OCI-LY1 (cell line): ENCODE data around the gene RBKS.
"Not testable (repeated sequence)": the region's sequence is repeated elsewhere in the genome, so short reads cannot be mapped to it uniquely, and the experiment has no call there.

ENCODE experiments used
- H2AFZ ChIP-seq: fragments of 200-600 bp; sonication (generic), shearing (Covaris generic); 2 replicates; pipeline ENCODE4 v1.6.0; 2014; ENCODE audit warnings: antibody characterized with exemption, mild to moderate bottlenecking, low read length
- H3F3A ChIP-seq: fragments of 200-600 bp; sonication (generic), shearing (Covaris generic); 2 replicates; pipeline ENCODE4 v1.6.0; 2014; ENCODE audit warnings: mild to moderate bottlenecking, antibody characterized with exemption, low read length, moderate library complexity; ENCODE audit not compliant: insufficient read depth
- H3K27ac ChIP-seq: fragments of 200-600 bp; sonication (generic); 2 replicates; pipeline ENCODE4 v1.5.1; 2014; ENCODE audit warnings: low read length, mixed run types, mild to moderate bottlenecking, low read depth; ENCODE audit not compliant: poor library complexity, severe bottlenecking
- H3K27me3 ChIP-seq: fragments of 200-600 bp; sonication (generic); 2 replicates; pipeline ENCODE4 v1.6.0; 2014; ENCODE audit warnings: antibody characterized with exemption, mild to moderate bottlenecking, low read length, moderate library complexity; ENCODE audit not compliant: insufficient read depth
- H3K36me3 ChIP-seq: fragments of 200-600 bp; sonication (generic); 2 replicates; pipeline ENCODE4 v1.6.1; 2014; ENCODE audit warnings: mild to moderate bottlenecking, antibody characterized with exemption, low read length, moderate library complexity, mixed read lengths; ENCODE audit not compliant: insufficient read depth
- H3K4me1 ChIP-seq: fragments of 200-600 bp; sonication (generic); 2 replicates; pipeline ENCODE4 v1.5.1; 2014; ENCODE audit warnings: mild to moderate bottlenecking, low read length, moderate library complexity; ENCODE audit not compliant: insufficient read depth, severe bottlenecking
- H3K4me2 ChIP-seq: fragments of 200-600 bp; sonication (generic), shearing (Covaris generic); 2 replicates; pipeline ENCODE4 v1.6.1; 2014; ENCODE audit warnings: low read length
- H3K4me3 ChIP-seq: fragments of 200-600 bp; sonication (generic); 2 replicates; pipeline ENCODE4 v1.5.1; 2014; ENCODE audit warnings: low read length, low read depth, mild to moderate bottlenecking, mixed read lengths; ENCODE audit not compliant: poor library complexity, severe bottlenecking
- H3K79me2 ChIP-seq: fragments of 200-600 bp; shearing (Covaris generic); 2 replicates; pipeline ENCODE4 v1.6.1; 2016; ENCODE audit warnings: mixed run types, low read length, mixed read lengths; ENCODE audit not compliant: insufficient read depth
- H3K9ac ChIP-seq: fragments of 200-600 bp; sonication (generic), shearing (Covaris generic); 2 replicates; pipeline ENCODE4 v1.6.1; 2014; ENCODE audit warnings: mild to moderate bottlenecking, low read length, mixed read lengths
- H3K9me2 ChIP-seq: fragments of 200-600 bp; sonication (generic), shearing (Covaris generic); 2 replicates; pipeline ENCODE4 v1.6.1; 2014; ENCODE audit warnings: low read depth, mild to moderate bottlenecking, low read length, mixed read lengths
- H3K9me3 ChIP-seq: fragments of 200-600 bp; shearing (Covaris generic); 2 replicates; pipeline ENCODE4 v1.6.1; 2014; ENCODE audit warnings: low read length, mixed read lengths
- H4K20me1 ChIP-seq: fragments of 200-600 bp; sonication (generic), shearing (Covaris generic); 2 replicates; pipeline ENCODE4 v1.6.0; 2016; ENCODE audit warnings: mild to moderate bottlenecking, low read length; ENCODE audit not compliant: insufficient read depth
- CTCF ChIP-seq: fragments of 200-600 bp; sonication (generic), shearing (Covaris generic); IDR thresholded peaks from 2 replicates; pipeline ENCODE4 v1.5.1; 2017; ENCODE audit warnings: mild to moderate bottlenecking, antibody characterized with exemption, low read length, moderate library complexity, mixed read lengths
- EZH2 ChIP-seq: fragments of 200-600 bp; sonication (generic), shearing (Covaris generic); IDR thresholded peaks from 2 replicates; pipeline ENCODE4 v1.8.0; 2017; ENCODE audit warnings: borderline replicate concordance, mixed run types, mild to moderate bottlenecking, antibody characterized with exemption, low read length, moderate library complexity, mixed read lengths

Gene RBKS

GRCh38 chr2:27884601-27885000 is 5.6 kb downstream of the RBKS start:
- Histone ChIP-seq H3K4me1 (peaks cover 15% of the 10 kb centered on the region), H3K9ac (no peak overlapping the region), H4K20me1 (no peaks in the 10 kb centered on the region), H3K4me3 (no peak overlapping the region), H3K27ac (no peak overlapping the region), H2AFZ (no peak overlapping the region), H3K79me2 (no peaks in the 10 kb centered on the region), H3K36me3 (no peaks in the 10 kb centered on the region), H3K9me3 (no peaks in the 10 kb centered on the region), H3K27me3 (no peaks in the 10 kb centered on the region), H3K9me2 (no peaks in the 10 kb centered on the region), H3F3A (no peaks in the 10 kb centered on the region), H3K4me2 (no peak overlapping the region)
- TF ChIP-seq EZH2 (no peak), CTCF (no peak)

- H3K27ac ChIP-seq, H3K27me3 ChIP-seq, H3K4me3 ChIP-seq, H3F3A ChIP-seq, H3K9ac ChIP-seq, H3K9me3 ChIP-seq, H3K36me3 ChIP-seq, H2AFZ ChIP-seq, H3K9me2 ChIP-seq, H3K4me2 ChIP-seq, H3K79me2 ChIP-seq, H4K20me1 ChIP-seq, H3K4me1 ChIP-seq: not testable (repeated sequence)
Measured at GRCh38 chr2:27882584-27882922, 7.6 kb downstream of the RBKS start.

GRCh38 chr2:27881815-27882583 is 8.2 kb downstream of the RBKS start:
- H3K27ac ChIP-seq, H4K20me1 ChIP-seq, H3K27me3 ChIP-seq, H3K9me2 ChIP-seq, H3K4me2 ChIP-seq, H3K9ac ChIP-seq, H3F3A ChIP-seq, H3K4me1 ChIP-seq, H3K4me3 ChIP-seq, H3K79me2 ChIP-seq, H2AFZ ChIP-seq, H3K36me3 ChIP-seq, H3K9me3 ChIP-seq: not testable (repeated sequence)

GRCh38 chr2:27878825-27879224 is 11.4 kb downstream of the RBKS start:
- no peak overlapping the region for H3K27ac ChIP-seq
- no peak overlapping the region for H3K4me2 ChIP-seq
- H4K20me1 ChIP-seq, result no peaks in the 10 kb centered on the region
- H3K9me2 ChIP-seq, result no peaks in the 10 kb centered on the region
- H3K9ac ChIP-seq, result no peak overlapping the region
- no peaks in the 10 kb centered on the region for H3K9me3 ChIP-seq
- no peak overlapping the region for H3K4me3 ChIP-seq
- H3K79me2 ChIP-seq, result no peaks in the 10 kb centered on the region
- no peaks in the 10 kb centered on the region for H3K4me1 ChIP-seq
- TF ChIP-seq EZH2 (no peak), CTCF (no peak)
- H3K27me3 ChIP-seq, result no peaks in the 10 kb centered on the region
- no peaks in the 10 kb centered on the region for H3K36me3 ChIP-seq
- H2AFZ ChIP-seq, result no peak overlapping the region
- no peaks in the 10 kb centered on the region for H3F3A ChIP-seq
